Measurements from ENCODE around the gene CLDN16. TPM values are rescaled to one million over a fixed set of nuclear protein-coding genes. Genes with fewer than 3 reads are reported as not detected.

Gene CLDN16
- total and polyA plus RNA-seq, 2 experiments from 2014 or later, result 0.39 to 0.77 TPM

DNA sequence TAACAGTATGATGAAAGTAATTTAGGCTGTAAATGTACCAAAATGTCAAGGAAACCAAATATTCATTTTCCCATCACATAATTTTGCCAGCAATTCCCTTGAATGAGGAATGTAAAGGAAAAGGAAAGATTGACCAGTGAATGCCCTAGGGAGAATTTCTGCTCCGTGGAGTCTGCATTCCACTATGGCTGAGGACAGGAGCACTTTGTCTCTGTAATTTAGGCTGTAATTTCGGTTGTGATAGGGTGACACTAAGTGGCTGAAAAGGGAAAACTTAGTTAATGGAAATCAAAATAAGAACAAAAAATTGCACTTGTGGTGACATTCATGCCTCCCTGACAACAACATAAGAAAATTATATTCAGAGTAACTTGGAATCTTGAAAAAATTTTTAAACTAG, 70.1 kb downstream of the CLDN16 start:
- H3K4me2 ChIP-seq, result no peak overlapping the region
- 17% methylated on average over 2 of the region's 2 CpGs for WGBS (ENCODE audit: low lambda C conversion rate, missing lambda C conversion rate)
- no peaks in the 10 kb centered on the region for H4K20me1 ChIP-seq (ENCODE audit: insufficient read depth, poor library complexity, severe bottlenecking)
- no peak overlapping the region for H3K27ac ChIP-seq
- peaks cover 9% of the 10 kb centered on the region for H3K4me1 ChIP-seq (ENCODE audit: insufficient read depth)
- TF ChIP-seq, protein P1, sequence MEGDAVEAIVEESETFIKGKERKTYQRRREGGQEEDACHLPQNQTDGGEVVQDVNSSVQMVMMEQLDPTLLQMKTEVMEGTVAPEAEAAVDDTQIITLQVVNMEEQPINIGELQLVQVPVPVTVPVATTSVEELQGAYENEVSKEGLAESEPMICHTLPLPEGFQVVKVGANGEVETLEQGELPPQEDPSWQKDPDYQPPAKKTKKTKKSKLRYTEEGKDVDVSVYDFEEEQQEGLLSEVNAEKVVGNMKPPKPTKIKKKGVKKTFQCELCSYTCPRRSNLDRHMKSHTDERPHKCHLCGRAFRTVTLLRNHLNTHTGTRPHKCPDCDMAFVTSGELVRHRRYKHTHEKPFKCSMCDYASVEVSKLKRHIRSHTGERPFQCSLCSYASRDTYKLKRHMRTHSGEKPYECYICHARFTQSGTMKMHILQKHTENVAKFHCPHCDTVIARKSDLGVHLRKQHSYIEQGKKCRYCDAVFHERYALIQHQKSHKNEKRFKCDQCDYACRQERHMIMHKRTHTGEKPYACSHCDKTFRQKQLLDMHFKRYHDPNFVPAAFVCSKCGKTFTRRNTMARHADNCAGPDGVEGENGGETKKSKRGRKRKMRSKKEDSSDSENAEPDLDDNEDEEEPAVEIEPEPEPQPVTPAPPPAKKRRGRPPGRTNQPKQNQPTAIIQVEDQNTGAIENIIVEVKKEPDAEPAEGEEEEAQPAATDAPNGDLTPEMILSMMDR (IDR thresholded peaks at IDR 0.05; ENCODE audit: poor library complexity), result peak; percentile 11
- TF ChIP-seq EZH2phosphoT487 (IDR thresholded peaks at IDR 0.05; ENCODE audit: low read depth, severe bottlenecking, unreplicated experiment), result no peak
- no peaks in the 10 kb centered on the region for H3K9me3 ChIP-seq (ENCODE audit: low read depth)
- H3K27me3 ChIP-seq, result no peaks in the 10 kb centered on the region
- no peak overlapping the region for H2AFZ ChIP-seq
- H3K4me3 ChIP-seq, result no peak overlapping the region
- no peak for DNase-seq (ENCODE audit: low spot score)
- no peaks in the 10 kb centered on the region for H3K79me2 ChIP-seq
- H3K36me3 ChIP-seq (replicated peaks; ENCODE audit: insufficient read depth, low read depth), result no peaks in the 10 kb centered on the region
- H3K9me2 ChIP-seq (replicated peaks; ENCODE audit: insufficient read depth), result no peaks in the 10 kb centered on the region

Other genes with a start within 250 kb of the CLDN16 start
- gene CLDN1, start 65.7 kb upstream of the CLDN16 start, total RNA-seq, result 106 and 123 TPM in 2 replicates
- 45.3 and 46.9 TPM in 2 replicates for gene CLDN1, start 65.7 kb upstream of the CLDN16 start, polyA plus RNA-seq
- 2.1 and 2.9 TPM in 2 replicates for gene TMEM207, start 61.7 kb downstream of the CLDN16 start, total RNA-seq
- gene TMEM207, start 61.7 kb downstream of the CLDN16 start, polyA plus RNA-seq, result 1.3 and 1.5 TPM in 2 replicates
- gene IL1RAP, start 125.9 kb downstream of the CLDN16 start, total RNA-seq, result 43.6 and 46.5 TPM in 2 replicates
- 14.6 and 15.6 TPM in 2 replicates for gene IL1RAP, start 125.9 kb downstream of the CLDN16 start, polyA plus RNA-seq

Data from hepatocyte (in vitro differentiated cells).